Measurements from ENCODE around the gene SERPINB6. TPM values are rescaled to one million over a fixed set of nuclear protein-coding genes. Genes with fewer than 3 reads are reported as not detected.

SERPINB6 gene
- total RNA-seq, 1 experiment from 2014 or later: 131 TPM

GRCh38 chr6:2986722-2987221 lies 15.4 kb upstream of the SERPINB6 start:
- ChIA-PET CTCF (interaction anchor here (0.8 to 2.2 kb wide), 3 partner anchors 9 to 34 kb away, joined by 3 to 13 read pairs (median 3); partner anchors contain the start of gene NQO2), POLR2A (interaction anchor here (0.6 kb wide), 1 partner anchor 92 kb away, joined by 24 read pairs; no protein-coding TSS in a partner anchor)
- intact Hi-C loops (cut with micrococcal nuclease; ENCODE audit: unreplicated experiment) (no loop called here), in situ Hi-C loops (cut with HindIII; ENCODE audit: low pct_unique_long_range_greater_than_20kb, low sequenced_read_pairs) (no loop called here)
- Histone ChIP-seq H3K4me1 (ENCODE audit: control insufficient read depth, insufficient read depth, low read length) (peaks cover 11% of the 10 kb centered on the region), H3K36me3 (ENCODE audit: control insufficient read depth, insufficient read depth, low read length) (no peaks in the 10 kb centered on the region), H3K4me3 (ENCODE audit: low read depth in 2 of 2, low read length in 2 of 2) (no peak overlapping the region), H3K9me3 (ENCODE audit: control insufficient read depth, insufficient read depth, low read depth, low read length) (no peaks in the 10 kb centered on the region), H3K27me3 (ENCODE audit: control insufficient read depth, insufficient read depth, low read length) (no peaks in the 10 kb centered on the region), H3K27ac (ENCODE audit: low read length) (no peak overlapping the region)
- ATAC-seq (no peak), DNase-seq (ENCODE audit: low read depth, low spot score) (no peak)
- no TSS peak for BruUV-seq (replicated peaks)
- no peak for TF ChIP-seq POLR2AphosphoS5 (IDR thresholded peaks at IDR 0.05; ENCODE audit: low read depth, low read length)
- TF ChIP-seq SIN3A (IDR thresholded peaks at IDR 0.05; ENCODE audit: borderline replicate concordance, insufficient read depth, low read depth, low read length): no peak
- TF ChIP-seq REST (IDR thresholded peaks at IDR 0.05; ENCODE audit: insufficient read depth in 1 of 2, low read depth in 2 of 2, low read length in 1 of 2): no peak
- TF ChIP-seq CTCF (IDR thresholded peaks at IDR 0.05): no peak
- no peak for TF ChIP-seq TCF7L2 (IDR thresholded peaks at IDR 0.05; ENCODE audit: low read depth, low read length)

GRCh38 chr6:2984738-2985406 lies 13.5 kb upstream of the SERPINB6 start:
- POLR2A ChIA-PET: no interaction called here
- no peak overlapping the region for H3K4me3 ChIP-seq (ENCODE audit: low read depth in 2 of 2, low read length in 2 of 2)
- no TSS peak for BruUV-seq (replicated peaks)
- intact Hi-C loops (cut with micrococcal nuclease; ENCODE audit: unreplicated experiment) (no loop called here), in situ Hi-C loops (cut with HindIII; ENCODE audit: low pct_unique_long_range_greater_than_20kb, low sequenced_read_pairs) (no loop called here)
- TF ChIP-seq REST (IDR thresholded peaks at IDR 0.05; ENCODE audit: insufficient read depth in 1 of 2, low read depth in 2 of 2, low read length in 1 of 2): no peak
- TF ChIP-seq POLR2AphosphoS5 (IDR thresholded peaks at IDR 0.05; ENCODE audit: low read depth, low read length): no peak
- TF ChIP-seq SIN3A (IDR thresholded peaks at IDR 0.05; ENCODE audit: borderline replicate concordance, insufficient read depth, low read depth, low read length): no peak
- TF ChIP-seq CTCF (IDR thresholded peaks at IDR 0.05): no peak
- TF ChIP-seq TCF7L2 (IDR thresholded peaks at IDR 0.05; ENCODE audit: low read depth, low read length): no peak
- DNase-seq (ENCODE audit: low read depth, low spot score): no peak
- H3K4me1 ChIP-seq (ENCODE audit: control insufficient read depth, insufficient read depth, low read length): peaks cover 16% of the 10 kb centered on the region
- no peaks in the 10 kb centered on the region for H3K9me3 ChIP-seq (ENCODE audit: control insufficient read depth, insufficient read depth, low read depth, low read length)
- H3K27me3 ChIP-seq (ENCODE audit: control insufficient read depth, insufficient read depth, low read length): no peaks in the 10 kb centered on the region
- no peaks in the 10 kb centered on the region for H3K36me3 ChIP-seq (ENCODE audit: control insufficient read depth, insufficient read depth, low read length)
- no peak overlapping the region for H3K27ac ChIP-seq (ENCODE audit: low read length)
- ATAC-seq: no peak
- CTCF ChIA-PET: interaction anchor here (2.2 kb wide), 1 partner anchor 32 kb away, joined by 13 read pairs; no protein-coding TSS in a partner anchor
